ENCODE measurements around the gene LRBA.

The LRBA gene

DNA sequence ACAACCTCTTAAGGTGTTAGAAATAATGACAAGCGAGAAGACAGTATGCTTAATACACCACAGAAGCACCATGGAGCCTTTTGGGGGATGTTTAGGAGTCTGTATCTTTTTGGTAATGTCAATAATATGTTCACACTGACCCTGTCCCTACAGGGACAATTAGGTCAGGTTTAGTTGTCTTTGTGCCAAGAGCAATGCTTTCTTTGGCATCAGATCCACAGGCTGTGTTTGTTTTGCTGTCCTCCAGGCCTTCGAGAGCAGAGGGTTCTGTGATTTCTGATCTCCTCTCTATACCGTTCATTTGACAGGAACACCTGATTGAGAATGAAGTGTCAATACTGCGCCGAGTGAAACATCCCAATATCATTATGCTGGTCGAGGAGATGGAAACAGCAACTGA, 783.1 kb downstream of the LRBA start:
- DNase-seq = no peak

DNA sequence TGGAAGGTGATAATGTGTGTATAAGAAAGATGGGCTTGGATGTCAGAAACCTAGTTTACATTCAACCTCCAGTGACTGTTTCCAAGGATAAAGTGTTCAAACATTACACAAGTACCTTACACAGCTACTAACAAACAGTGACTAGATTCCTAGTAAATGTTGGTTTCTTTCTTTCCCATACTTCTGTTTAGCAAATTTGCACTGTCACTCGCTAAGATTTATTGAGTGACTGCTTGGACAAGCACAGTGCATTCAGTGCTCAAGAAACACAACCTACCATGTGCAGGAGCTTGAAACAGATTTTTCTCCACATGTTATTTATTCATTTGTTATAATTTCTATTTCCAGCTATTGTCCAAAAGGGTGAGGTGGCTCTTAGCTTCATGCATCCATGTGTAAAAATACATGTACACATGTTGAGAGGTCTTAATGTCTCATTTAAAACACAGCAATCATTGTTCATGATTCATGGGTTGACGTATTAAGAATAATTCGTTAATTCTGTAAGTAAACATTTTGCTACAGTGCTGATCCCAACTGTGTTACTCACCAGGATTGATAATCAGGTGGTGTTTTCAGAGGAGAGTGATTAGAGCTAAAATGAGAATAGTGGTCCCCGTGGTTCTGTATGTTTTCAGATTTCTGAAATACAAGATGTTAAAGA, 783.8 kb downstream of the LRBA start:
- DNase-seq = no peak

DNA sequence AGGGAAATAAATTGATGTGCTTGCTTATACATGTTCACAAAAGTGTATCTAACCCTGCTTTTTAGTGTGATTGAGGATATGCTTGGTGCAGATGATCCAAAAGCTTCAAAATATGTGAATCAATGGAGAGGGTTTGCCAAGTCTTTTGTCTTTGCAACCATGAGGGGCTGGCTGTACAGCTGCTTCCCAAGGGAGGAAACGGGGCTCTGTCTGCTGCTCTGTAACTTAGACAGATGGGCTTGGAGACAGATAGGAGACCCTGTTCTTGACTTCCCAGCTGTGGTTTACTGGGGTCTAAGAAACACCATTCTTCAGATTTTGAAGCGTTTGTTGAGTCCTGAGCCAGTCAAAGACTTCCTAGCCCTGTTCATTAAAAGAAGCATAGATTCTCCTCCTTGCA, 784.5 kb downstream of the LRBA start:
- DNase-seq = no peak

DNA sequence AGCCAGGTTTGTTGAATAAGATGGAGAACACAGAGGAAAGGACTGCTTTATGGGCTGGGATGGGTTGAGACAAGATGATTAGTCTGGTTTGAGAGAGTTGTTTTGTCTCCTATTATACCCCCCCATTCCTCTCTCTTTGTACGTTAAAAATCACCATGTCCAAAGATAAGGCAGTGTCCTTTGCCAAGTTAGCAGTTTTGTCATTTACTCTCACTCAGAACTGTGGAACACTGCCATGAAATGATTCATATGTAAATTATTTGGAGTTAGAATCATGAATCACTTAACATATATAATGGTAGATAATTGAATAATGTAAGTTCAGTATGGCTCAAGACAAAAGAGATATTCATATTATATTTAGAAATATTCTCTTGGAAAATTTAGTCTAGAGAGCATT, 785.6 kb downstream of the LRBA start:
- DNase-seq = no peak

DNA sequence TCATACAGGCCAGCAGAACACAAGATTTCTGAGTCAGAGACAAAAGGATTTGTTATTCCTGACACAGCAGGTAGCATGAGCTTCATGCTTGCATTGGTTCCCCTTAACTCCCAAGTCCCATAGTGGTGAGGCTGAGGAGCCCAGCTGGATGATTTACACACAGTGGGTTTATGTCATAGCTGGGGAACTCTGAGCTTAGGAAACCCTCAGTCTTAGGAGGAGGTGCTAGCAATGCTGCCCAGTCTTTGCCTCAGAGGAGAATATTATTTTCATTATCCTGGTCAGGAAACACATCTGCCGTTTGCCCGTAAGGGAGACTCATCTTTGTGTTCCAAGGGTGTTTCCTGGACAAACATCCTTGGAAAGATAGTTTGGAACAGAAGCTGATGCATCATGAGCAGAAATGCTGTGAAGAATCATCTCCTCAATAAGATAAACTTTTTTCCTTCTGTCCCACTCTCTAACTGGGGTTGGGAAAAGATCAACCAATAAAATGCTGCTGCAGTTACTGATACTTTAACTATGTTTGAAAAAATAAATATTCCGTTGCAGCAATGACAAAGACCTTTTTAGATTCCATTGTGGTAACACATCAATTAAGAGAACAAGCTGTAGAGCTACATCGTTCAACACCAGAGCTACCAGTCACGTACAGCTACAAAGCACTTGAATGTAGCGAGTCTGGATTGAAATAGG, 790.0 kb downstream of the LRBA start:
- DNase-seq = no peak

DNA sequence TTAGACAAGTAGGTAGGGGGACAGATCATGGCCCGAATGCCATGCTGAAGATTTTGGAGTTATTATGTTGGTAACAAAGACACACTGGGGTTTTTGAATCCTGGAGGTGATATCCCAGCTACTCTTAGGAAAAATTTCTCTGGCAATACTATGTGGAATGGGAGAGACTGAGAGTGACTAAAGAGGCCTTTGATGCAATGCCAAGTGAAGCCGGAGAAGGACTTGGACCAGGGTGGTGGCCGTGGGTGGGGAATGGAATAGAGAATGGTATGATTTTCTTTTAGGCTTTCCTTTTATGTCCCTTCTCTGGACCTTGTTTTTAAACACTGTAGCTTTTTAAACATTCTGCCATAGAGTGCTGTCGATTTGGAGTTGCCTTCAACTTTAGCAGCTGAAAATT, 795.2 kb downstream of the LRBA start:
- no peak for DNase-seq

DNA sequence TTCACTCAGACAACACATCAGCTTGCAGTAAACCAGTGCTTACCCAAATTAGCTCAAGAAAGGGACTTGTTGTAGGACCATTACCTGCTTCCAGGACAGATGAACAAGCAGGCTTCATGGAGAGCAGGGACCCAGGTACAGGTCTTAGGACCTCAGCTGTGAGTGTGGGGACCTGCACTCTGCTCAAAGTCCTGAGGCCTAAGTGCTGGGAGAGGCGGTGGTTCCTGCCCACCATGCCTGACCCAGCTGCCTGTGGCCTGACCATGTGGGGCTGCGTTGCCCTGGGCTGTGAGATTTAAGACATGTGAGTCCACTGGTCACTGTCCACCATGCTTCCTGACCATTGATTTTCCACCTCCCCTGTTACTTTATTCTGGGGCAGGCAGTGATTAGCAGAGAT, 796.6 kb downstream of the LRBA start:
- no peak for DNase-seq

DNA sequence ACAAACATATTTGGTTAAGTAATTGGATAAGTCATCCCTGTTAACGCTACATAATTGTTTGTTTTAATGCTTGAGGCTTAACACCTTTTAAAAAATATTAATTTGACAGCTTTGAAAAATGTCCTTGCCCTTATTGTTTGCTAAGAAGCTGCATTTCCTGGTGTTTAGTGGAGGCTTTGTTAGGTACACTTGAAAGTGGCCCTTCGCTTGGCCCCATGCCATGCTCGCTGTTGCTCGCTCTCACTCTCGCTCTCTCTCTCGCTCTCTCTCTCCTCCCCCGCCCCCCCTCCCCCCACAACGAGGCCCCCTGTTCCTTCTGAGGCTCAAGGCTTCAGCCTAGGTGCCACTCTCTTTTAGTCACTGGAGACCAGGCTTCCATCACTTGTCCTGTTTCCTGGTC, 797.3 kb downstream of the LRBA start:
- DNase-seq = no peak

DNA sequence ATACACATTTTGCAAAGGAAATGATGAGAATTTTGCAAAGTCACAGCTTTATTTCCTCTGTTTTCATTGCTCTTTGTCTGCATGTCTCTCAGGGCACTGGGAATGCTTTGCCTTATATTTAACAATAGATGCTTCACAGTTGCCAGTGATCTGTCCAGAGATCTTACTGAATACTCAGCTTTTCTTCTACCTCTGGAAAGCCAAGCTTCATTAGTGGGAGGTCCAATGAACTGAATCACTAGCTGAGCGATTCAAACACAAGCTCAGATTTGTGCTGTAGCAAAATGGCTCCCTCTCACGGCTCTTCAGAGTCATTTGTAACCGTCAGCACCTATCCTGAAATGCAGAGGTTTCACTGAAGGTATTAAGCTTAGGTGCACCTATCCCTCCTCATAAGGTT, 797.9 kb downstream of the LRBA start:
- no peak for DNase-seq

DNA sequence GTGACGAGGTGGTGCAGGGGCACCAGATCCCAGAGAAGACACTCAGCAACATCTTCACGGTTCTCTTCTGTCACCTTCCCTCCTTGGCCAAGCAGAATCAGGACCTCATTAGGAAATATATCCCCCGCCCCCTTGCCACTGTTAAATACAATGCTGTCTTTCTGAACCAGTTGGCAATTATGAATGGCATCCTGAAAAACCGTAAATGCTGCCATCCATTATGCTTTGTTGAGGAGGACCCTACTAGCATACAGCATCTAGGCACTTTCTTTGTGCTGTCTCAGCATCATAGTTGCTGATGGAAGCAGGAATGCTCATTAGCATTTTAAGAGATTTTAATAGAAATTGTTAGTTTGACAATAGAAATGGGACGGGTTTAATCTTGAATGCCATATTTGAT, 798.4 kb downstream of the LRBA start:
- no peak for DNase-seq

DNA sequence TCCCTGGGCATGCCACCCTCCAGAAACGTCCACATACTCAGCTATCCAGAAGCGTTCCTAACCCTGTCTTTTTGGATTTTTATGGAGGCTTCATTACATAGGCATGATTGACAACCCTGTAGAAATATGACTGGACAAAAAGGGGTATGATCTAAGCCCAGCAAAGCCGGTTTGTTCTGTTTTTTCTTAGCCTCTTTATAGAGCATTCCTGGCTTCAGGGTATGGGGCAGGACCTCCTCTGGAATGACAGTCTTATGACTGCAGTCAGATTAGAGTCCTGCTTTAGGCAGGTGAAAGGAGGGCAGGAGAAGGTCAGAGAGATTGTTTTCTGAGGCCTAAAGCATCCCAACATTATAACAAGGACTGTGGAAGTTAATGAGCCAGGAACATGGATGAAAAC, 799.5 kb downstream of the LRBA start:
- no peak for DNase-seq
